Cardiac septum (tissue), 1 donor: ENCODE data around the gene AGA. TPM values are rescaled to one million over a fixed set of nuclear protein-coding genes. Genes with fewer than 3 reads are reported as not detected.

ENCODE experiments used
- DNase-seq: peaks from one replicate; pipeline ENCODE4 v3.0.0-alpha.2; 2020; ENCODE audit warnings: low spot score
- intact Hi-C: fragments of 100-400 bp; cut with DNase I; formaldehyde crosslinking; loops from one replicate; pipeline ENCODE4 v1.14.0; 2022
- total RNA-seq: library from RNA; stranded (reverse); fragmentation: NEBNext Ultra II Directional; extraction: Animal tissue kit (Norgen Biotek cat#: 25700); gene quantifications from one replicate; pipeline ENCODE4 v1.2.1, GENCODE V29; 2021
- donor health status: DM: no; HTN: no; CAD: no.

Gene AGA
- total RNA-seq, 1 donor from 2014 or later, result 6.1 TPM

GRCh38 chr4:177400030-177400429 is 42.2 kb downstream of the AGA start:
- DNase-seq, result no peak
- intact Hi-C loops, result no loop called here

GRCh38 chr4:177396352-177396751 is 45.9 kb downstream of the AGA start:
- intact Hi-C loops, result no loop called here

GRCh38 chr4:177393236-177393635 is 49.0 kb downstream of the AGA start:
- intact Hi-C loops, result no loop called here

More at GRCh38 chr4:177396352-177396751, 45.9 kb downstream of the AGA start:
- DNase-seq, result no peak

GRCh38 chr4:177391953-177392352 is 50.3 kb downstream of the AGA start:
- DNase-seq, result no peak

More at GRCh38 chr4:177393236-177393635, 49.0 kb downstream of the AGA start:
- DNase-seq, result no peak

GRCh38 chr4:177391287-177391686 is 51.0 kb downstream of the AGA start:
- intact Hi-C loops, result no loop called here

More at GRCh38 chr4:177391953-177392352, 50.3 kb downstream of the AGA start:
- intact Hi-C loops, result no loop called here

GRCh38 chr4:177386278-177386815 is 55.9 kb downstream of the AGA start:
- intact Hi-C loops, result no loop called here
- no peak for DNase-seq

More at GRCh38 chr4:177391287-177391686, 51.0 kb downstream of the AGA start:
- DNase-seq, result no peak

- intact Hi-C loops, result no loop called here
- no peak for DNase-seq
Measured at GRCh38 chr4:177385576-177386277, 56.5 kb downstream of the AGA start.

GRCh38 chr4:177384856-177385397 is 57.3 kb downstream of the AGA start:
- no peak for DNase-seq
- intact Hi-C loops, result no loop called here

GRCh38 chr4:177381762-177382310 is 60.4 kb downstream of the AGA start:
- DNase-seq, result no peak
- intact Hi-C loops, result no loop called here

Other genes with a start within 250 kb of the AGA start
- 0.16 TPM for gene NEIL3, start 132.6 kb downstream of the AGA start, total RNA-seq